GM21526 (cell line): ENCODE measurements around the gene COQ6.
"Not testable (repeated sequence)": the region's sequence is repeated elsewhere in the genome, so short reads cannot be mapped to it uniquely, and the experiment has no call there.

ENCODE experiments used
- ATAC-seq: cut with Tn5 transposase; IDR thresholded peaks from one replicate; pipeline ENCODE4 v1.9.1; 2021; ENCODE audit warnings: moderate library complexity; ENCODE audit not compliant: unreplicated experiment, low FRiP score

COQ6 gene

GRCh38 chr14:73949752-73950734, at the start of gene COQ6, which contains the start of gene FAM161B:
TSS of gene COQ6 (plus strand) at chr14:73950302. CDS start at chr14:73950333, 31 bp downstream.
TSS of gene FAM161B (minus strand) at chr14:73950094. CDS start at chr14:73950026, 68 bp downstream.
- peak; percentile 78 for ATAC-seq

DNA sequence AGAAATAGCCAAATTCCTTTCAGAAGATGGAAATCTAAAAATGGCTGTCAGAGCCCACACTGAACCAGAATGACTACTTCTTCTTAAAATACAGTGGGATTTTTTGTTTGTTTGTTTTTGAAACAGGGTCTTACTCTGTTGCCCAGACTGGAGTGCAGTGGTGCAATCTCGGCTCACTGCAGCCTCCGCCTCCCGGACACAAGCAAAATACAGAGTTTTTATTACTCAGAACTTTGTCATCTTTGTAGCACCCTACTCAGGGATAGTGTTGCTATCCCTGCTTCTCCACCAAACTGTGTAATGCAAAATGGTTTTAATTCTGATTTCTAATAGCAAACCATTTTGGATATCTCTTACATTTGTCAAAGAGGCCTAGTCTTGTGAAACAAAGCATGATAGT, 47.1 kb upstream of the COQ6 start:
- ATAC-seq = no peak

- no peak for ATAC-seq
These were observed 40.4 kb upstream of the COQ6 start for GRCh38 chr14:73909681-73910080.

DNA sequence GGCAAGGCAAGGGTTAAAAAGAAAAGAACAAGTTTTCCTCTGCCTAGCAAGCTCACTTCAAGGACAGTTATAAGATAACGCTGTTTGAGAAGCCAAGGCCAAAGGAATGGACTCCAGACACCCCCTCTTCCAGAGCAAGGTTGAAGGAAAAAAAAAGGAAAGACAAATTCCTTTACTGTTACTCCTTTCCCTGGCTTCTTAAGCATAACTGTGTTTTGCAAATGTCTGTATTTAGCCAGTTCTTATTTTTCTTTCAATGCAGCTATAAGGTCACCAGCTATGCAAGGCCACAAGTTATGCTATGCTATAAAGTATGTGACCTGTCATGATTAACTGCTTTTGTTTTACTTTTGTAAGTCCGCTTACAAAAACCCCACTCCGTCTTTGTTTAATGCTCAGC, 36.8 kb upstream of the COQ6 start:
- ATAC-seq = no peak

DNA sequence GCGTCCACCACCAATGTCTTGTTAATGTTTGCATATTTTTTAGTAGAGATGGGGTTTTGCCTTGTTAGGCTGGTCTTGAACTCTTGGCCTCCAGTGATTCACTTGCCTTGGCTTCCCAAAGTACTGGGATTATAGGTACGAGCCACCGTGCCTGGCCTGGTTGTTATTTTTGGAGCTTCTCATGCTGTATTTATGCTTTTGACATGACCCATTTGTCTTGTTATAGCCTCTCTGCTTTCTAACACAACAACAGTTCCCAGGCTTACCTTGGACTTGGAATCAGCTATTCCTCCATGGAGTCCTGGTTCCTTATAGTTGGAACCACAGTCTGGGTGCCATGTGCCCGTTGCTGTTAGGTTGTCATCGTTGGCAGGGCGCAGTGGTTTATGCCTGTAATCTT, 33.8 kb upstream of the COQ6 start:
- no peak for ATAC-seq

DNA sequence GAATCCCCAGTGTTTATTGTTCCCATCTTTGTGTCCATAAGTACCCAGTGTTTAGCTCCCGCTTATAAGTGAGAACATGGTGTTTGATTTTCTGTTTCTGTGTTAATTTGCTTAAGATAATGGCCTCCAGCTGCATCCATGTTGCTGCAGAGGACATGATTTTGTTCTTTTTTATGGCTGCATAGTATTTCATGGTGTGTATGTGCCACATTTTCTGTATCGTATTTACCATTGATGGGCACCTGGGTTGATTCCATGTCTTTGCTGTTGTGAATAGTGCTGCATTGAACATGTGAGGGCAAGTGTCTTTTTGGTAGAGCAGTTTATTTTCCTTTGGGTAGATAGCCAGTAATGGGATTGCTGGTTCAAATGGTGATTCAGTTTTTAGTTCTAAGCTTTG, 30.6 kb upstream of the COQ6 start:
- ATAC-seq = not testable (repeated sequence)

DNA sequence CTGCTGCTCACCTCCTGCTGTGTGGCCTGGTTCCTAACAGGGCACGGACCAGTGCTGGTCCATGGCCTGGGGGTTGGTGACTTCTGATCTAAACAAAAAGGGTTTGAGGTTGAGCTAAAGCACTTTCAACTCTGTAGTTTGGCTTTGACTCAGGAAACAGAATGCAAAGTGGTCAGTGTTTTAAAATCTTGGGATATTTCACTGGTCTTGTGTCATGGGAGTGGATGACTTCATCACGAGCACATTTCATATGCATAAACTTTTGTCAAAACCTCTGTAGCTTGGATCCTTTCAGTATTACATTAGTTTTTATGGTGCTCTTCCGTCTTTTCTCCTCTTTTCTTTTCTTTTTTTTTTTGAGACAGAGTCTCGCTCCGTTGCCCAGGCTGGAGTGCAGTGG, 25.8 kb upstream of the COQ6 start:
- ATAC-seq = no peak

DNA sequence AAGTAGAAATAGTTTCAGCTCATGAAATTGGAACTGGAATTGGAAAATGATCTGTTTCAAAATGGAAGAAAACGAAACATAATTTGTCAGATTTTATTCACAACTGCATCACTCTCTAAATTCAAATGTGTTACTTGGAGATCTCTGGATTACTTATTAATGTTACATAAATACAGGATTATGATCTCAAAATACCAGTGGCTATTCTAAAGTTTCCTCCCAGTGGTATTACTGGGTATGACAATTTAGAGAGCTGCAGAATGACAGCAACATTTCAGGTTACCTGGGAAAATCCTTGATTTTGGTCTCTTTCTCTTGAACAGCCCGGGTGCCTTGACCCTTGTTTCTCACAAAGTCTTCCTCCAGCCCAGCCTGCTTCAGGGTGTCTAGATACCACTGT, 14.4 kb upstream of the COQ6 start:
- no peak for ATAC-seq

- ATAC-seq = no peak
These were observed 13.6 kb upstream of the COQ6 start for GRCh38 chr14:73936548-73936947.

DNA sequence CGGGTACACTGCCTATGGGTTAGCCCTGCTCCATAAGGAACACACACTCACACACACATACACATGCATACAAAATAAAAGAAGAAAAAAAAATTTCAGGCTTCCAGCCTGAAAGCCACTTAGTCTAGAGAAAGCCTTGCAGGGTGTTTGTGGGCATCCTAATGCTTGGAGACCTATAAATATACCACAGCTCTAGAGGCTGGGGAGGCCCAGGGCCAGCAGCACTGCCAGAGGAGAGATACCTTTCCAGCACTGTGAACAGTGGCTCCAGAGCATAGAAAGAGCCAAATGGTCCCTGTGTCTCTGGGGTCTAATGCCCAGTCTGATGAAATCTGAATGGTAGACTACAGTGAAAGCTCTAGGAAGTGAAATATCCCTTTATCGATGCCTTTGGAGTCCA, 13.1 kb upstream of the COQ6 start:
- no peak for ATAC-seq

DNA sequence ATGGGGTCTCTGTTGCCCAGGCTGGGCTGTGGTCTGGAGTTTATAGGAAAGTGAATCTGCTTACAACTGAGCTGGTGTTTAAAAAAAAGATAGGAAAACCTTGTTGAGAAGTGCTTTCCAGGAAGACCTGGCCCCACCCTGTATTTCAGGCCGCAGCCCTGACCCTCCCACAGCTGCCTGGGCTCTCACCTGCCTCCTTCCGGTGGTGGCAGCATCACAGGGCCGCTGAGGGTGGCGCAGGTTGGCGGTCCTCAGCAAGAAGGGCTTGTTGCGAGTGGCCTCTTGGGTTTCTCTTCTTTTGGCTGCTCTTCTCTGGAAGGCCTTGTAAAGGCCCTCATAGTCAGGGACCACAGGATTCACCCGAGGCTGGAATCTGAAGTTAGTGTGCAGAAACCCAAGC, 7.9 kb upstream of the COQ6 start:
- ATAC-seq = no peak

GRCh38 chr14:73943083-73943482, 7.0 kb upstream of the COQ6 start:
- ATAC-seq = no peak

- no peak for ATAC-seq
These were observed 5.5 kb upstream of the COQ6 start for GRCh38 chr14:73944432-73945158.

DNA sequence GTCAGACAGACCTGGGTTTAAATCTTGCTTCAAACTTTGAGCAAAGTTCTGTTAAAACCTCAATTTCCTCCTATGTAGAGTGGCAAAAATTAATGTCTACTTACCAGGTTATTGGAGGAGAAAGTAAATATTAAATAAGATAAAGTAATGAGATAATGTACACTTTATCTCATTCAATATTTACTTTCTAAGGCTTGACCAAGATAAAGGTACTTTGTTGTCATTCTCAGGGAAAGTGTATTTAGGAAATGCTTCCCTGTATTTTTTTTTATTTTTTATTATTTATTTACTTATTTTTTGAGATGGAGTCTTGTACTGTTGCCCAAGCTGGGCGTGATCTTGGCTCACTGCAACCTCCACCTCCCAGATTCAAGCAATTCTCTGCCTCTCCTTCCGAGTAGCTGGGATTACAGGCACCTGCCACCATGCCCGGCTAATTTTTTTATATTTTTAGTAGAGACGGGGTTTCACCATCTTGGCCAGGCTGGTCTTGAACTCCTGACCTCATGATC, 4.9 kb upstream of the COQ6 start:
- no peak for ATAC-seq

DNA sequence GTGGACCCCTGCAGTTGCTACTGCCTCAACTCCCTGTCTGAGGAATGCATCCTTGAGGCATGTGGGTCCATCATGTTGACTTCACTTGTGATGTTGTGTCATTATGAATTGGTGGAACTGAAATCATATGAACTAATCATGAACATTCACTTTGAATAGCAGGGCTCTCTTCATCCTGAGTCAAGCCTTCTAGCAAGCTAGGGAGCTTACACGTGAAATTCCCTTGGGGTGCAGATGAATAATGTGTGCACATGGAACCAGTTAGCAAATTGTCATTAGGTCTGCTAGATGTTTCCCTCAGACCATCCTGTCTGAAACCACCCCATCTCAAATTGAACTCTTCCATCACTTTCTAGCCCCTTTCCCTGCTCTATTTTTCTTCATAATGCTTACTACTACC, 3.6 kb downstream of the COQ6 start:
- ATAC-seq = no peak

- no peak for ATAC-seq
These were observed 5.6 kb downstream of the COQ6 start for GRCh38 chr14:73955674-73956073.

GRCh38 chr14:73958591-73958990, 8.5 kb downstream of the COQ6 start:
- ATAC-seq = no peak

DNA sequence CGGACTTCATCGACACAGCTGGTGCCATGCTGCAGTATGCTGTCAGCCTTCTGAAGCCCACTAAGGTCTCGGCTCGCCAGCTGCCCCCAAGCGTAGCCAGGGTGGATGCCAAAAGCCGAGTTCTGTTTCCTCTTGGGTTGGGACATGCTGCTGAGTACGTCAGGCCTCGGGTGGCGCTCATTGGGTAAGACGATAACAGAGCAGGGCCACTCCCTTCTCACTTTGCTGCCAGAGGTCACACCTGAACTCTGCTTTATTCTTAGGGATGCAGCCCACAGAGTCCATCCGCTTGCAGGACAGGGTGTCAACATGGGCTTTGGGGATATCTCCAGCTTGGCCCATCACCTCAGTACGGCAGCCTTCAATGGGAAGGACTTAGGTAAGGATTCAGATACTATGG, 11.1 kb downstream of the COQ6 start:
- no peak for ATAC-seq

- ATAC-seq = no peak
These were observed 15.1 kb downstream of the COQ6 start for GRCh38 chr14:73965216-73965615.

GRCh38 chr14:73968885-73969284, 18.8 kb downstream of the COQ6 start:
- ATAC-seq = no peak

DNA sequence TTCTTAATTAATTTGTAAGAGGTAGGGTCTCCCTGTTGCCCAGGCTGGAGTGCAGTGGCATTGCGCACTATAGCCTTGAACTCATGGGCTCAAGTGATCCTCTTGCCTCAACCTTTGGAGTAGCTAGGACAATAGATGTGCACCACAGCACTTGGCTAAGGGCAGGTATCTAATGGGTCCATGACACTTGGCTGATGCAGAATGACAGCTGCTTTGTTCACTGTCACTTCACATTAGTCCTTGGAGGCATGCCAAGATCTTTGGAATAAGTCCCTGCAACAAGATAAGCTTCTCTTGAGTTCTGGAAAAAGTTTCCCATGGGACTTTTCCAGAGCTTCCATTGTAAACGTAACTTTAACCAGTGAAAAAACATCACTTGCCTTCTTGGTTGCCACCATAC, 23.4 kb downstream of the COQ6 start:
- ATAC-seq = no peak
